Activated CD8-positive, alpha-beta memory T cell treated with anti-CD3 and anti-CD28 coated beads for 4 hours (primary cell): Measurements from ENCODE around the gene ELF3.
A peak's percentile ranks its signal among the peaks of the same experiment; 100 is the strongest.
"Not testable (repeated sequence)": the region's sequence is repeated elsewhere in the genome, so short reads cannot be mapped to it uniquely, and the experiment has no call there.

Source experiments
- DNase-seq, 2 donors: peaks; one replicate each; pipeline ENCODE4 v3.0.0-alpha.2; 2020; ENCODE audit warnings: low read depth in 2 of 2

The ELF3 gene

DNA sequence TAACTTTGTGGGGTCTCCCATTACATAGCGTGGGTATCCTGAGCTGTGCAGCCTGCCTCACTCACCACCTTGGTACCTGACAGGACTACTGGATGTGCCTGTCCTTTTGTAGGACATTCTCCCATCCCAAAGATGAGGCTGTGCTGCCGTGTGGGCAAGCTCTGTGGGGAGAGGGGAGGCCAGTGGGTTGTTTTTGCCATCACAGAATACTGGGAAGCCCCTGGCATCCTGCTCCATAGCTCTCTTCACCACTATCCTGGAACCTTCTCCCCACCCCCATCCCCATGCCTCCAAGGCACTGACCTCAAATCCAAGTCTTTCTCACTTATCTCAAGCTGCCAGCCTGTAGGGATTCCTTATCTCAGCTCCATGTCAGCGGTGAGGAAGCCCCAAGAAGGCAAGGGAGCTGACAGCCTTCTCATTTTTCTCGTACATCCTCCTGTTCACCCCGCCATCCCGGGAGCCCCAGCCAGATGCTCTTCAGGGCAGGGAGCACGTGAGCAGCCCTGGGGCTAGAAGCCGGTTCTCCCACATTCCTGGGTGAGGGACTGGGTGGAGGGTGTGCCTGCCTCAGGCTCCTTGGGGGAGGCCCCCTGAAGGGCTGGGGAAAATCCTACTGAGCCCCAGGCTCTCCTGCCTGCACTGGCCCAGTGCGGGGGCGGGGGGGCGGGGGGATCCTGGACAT lies 2.4 kb upstream of the ELF3 start:
- DNase-seq: no peak

DNA sequence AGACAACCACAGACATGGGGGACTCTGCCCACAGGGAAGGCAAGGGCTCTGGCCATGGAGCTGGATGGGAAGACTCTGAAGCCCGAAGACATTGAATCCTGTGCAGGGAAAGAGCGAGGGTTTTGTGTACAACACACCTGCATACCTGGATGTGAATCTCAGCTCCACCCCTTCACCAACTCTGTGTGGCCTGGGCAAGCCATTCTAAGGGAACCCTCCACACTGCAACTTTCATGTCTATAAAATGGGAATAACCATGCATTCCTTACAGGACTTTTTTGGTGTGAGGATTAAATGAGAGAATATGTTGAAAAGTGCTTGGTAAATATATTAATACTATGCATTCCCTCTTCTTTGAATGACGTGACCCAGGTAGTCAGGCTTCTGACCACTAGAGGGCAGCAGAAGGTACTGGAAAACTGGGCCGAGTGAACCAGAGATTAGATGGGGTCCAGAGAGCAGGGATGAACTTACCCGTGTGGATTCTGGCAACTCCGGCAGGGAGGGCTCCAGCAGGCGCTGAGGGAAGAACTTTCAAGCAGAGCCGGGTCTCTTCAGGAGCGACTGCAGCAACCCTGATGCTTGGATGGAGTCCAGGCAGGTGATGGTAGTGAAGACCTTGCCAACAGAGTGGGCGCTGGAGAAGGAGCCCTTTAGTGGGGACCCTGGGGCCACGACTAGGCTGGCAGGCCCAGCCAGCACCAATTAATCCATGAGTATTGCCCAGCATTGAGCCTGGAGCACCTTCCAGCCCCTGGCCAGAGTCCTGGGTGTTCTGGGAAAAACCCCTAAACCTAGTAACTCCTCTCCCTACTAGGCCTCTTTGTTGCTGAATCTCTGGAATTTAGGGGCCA lies 834 bp upstream of the ELF3 start:
- peak; percentile 24 to 29 for DNase-seq

- DNase-seq: no peak
These were observed 1.6 kb downstream of the ELF3 start for GRCh38 chr1:202011994-202012393.

- no peak for DNase-seq
These were observed 2.4 kb downstream of the ELF3 start for GRCh38 chr1:202012544-202013478.

DNA sequence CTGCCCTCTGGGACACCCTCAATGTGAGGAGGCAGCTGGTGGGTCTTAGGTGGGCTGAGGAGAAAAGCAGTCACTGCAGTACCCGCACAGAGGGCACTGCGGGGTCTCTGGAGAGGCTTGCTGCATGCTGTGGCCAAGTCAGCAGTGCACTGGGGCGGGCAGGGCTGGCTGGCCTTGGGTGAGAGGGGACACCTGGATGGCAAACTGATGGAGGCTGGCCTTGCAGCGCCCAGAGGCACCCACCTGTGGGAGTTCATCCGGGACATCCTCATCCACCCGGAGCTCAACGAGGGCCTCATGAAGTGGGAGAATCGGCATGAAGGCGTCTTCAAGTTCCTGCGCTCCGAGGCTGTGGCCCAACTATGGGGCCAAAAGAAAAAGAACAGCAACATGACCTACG lies 3.2 kb downstream of the ELF3 start:
- no peak for DNase-seq

- no peak for DNase-seq
These were observed 3.7 kb downstream of the ELF3 start for GRCh38 chr1:202014060-202014459.

GRCh38 chr1:202014915-202015661 lies 4.7 kb downstream of the ELF3 start:
- no peak for DNase-seq

GRCh38 chr1:202015662-202015937 lies 5.2 kb downstream of the ELF3 start:
- DNase-seq: no peak

DNA sequence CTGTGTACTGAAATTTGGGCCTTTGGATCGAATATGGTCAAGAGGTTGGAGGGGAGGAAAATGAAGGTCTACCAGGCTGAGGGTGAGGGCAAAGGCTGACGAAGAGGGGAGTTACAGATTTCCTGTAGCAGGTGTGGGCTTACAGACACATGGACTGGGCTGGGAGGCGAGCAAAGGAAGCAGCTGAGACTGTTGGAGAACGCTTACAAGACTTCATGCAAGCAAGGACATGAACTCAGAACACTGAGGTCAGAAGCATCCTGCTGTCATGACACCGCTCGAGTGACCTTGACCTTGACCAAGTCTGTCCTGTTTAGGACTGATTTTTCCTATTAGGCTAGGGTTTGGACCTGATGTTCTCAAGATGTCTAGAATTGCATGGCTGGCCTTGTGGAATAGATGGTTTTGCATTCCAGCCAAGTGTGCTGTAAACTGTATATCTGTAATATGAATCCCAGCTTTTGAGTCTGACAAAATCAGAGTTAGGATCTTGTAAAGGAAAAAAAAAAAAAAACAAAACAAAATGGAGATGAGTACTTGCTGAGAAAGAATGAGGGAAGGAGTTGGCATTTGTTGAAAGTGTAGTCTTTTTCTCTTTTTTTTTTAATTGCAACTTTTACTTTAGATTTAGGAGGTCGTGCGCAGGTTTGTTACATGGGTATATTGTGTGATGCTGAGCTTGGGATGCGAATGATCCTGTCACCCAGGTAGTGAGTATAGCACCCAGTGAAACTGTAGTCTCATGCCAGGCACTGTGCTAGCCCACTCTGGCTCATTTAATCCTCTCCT lies 5.8 kb downstream of the ELF3 start:
- no peak for DNase-seq

GRCh38 chr1:202016811-202017748 lies 6.7 kb downstream of the ELF3 start:
- DNase-seq: no peak

DNA sequence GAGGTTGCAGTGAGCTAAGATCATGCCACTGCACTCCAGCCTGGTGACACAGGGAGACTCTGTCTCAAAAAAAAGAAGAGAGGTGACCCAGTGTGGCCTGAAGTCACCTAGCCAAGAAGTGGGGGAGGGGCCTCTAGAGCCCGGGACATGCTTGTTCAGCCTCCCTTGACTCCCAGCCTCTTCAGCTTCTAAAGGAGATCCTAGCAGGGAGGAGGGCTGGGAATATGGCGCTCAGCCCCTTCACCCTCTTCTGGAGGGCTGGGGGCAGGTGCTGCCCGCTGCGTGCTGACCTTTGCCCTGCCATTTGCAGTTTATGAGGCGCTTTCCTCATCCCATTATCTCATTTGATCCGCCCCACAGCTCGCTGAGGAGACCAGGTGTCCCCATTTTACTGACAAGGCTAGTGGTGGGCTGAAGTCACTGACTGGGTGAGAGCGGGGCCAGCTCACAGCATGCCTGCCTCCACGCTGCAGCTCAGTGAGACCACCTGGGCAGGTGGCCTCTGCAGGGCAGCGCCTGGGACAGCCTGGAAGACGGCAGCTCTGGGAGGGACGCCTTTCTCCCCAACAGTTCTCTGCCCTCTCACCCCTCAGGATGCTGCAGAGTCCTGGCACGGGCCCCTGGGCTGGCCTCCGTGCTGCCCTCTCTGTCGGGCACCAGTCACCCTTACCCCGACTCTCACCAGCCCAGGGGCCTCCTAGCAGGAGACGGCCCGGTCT lies 7.5 kb downstream of the ELF3 start:
- DNase-seq: no peak

DNA sequence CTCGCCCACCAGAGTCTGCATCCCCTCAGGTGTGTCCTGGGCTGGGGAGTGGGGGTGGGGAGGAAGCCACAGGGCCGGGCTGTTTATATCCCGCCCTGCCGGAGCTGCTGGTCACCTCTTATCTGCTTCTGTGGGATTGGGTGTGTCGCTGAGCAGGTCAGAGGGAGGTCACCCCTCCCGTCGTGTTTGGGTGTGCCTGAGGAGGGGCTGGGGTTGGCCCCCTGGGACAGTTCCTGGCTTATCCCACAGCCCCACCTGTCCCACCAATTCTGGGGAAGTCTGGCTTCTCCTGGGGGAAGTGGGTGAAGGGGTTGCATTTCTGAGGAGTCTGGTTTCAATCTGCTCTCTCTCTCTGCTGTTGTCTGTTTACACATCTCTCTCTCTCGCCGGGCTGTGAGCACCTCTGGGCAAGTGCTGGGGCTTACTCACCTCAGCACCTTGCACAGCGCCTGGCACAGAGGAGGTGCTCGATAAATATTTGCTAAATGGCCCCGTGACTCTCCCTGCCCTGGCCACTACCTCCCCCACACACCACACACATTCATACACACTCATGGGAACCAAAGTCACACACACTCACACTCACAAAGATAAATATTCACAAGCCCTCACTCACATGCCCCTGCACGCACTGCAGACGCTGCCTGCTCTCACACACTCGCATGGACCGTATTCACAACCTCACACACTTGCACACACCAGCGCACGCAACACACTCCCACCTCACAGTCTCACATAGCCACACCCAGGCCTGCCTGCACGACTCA lies 8.3 kb downstream of the ELF3 start:
- no peak for DNase-seq

DNA sequence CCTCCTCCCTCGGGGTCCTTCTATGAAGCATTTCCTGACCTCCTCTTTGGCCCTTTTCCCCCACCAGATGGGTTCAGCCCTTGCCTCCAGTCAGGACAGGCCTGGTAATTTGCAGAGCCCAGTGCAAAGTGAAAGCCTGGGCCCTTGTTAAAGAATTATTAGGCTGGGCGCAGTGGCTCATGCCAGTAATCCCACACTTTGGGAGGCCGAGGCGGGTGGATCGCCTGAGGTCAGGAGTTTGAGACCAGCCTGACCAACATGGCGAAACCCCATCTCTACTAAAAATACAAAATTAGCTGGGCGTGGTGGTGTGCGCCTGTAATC lies 8.8 kb downstream of the ELF3 start:
- DNase-seq: not testable (repeated sequence)

DNA sequence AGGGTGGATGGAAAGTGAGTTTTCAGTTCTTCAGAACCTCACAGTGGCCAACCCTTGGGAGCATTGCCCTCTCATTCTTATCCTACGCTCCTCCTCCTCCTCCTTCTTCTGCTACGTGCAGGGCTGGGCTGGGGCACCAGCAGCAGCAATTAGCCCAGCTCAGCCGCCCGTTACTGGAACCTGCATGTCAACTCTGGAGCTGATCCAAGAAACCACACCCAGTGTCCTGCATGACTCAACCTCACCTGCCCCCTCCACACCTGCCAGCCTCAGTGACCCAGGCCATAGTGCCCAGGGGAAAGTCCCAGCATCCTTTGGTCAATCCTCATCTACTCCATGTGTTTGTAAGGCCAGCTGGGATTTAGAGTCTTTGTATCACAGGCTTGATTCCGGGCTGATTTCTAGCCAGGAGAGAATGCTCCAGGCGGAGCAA lies 12.6 kb downstream of the ELF3 start:
- DNase-seq: no peak

- DNase-seq: no peak
These were observed 18.8 kb downstream of the ELF3 start for GRCh38 chr1:202029171-202029665.

GRCh38 chr1:202029727-202030126 lies 19.3 kb downstream of the ELF3 start:
- no peak for DNase-seq

GRCh38 chr1:202031796-202032195 lies 21.4 kb downstream of the ELF3 start:
- DNase-seq: no peak

DNA sequence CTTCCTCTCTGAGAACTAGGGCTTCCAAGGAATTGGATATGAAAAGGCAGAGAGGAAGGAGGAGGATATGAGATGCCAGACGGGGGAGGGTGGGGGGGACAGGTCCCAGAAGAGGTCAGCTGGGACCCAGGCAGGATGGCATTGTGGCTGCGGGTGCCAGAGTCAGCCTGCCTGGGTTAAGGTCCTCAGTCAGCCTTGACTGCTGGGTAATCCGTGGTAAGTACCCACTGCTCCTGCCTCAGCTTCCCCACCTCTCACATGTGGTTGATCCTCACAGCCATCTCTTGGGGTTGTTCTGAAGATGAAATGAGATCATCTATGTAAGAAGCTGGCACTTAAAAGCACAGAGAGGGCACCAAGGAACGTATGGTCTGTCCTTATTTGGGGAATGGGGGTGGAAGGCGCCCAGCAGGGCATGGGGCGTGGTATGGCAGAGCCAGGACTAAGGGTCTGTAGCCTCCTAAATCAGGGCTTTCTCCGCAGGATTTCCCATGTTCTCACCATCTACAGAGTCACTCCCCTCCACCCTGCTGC lies 23.8 kb downstream of the ELF3 start:
- no peak for DNase-seq
